ENCODE data around the gene SIL1.

GRCh38 chr5:139204196-139204595, 6.0 kb upstream of the SIL1 start:
- TF ChIP-seq EZH2 (IDR thresholded peaks at IDR 0.05; ENCODE audit: borderline replicate concordance, low read length) = no peak
- TF ChIP-seq CTCF (IDR thresholded peaks at IDR 0.05; ENCODE audit: low read length) = no peak

Data from OCI-LY1 (cell line).